NCI-H2196 (cell line): Measurements from ENCODE around the gene FKBP5.

Experiments used
- DNase-seq: peaks from one replicate; lab custom pipeline; 2025; ENCODE audit not compliant: unreplicated experiment; lab: John Stamatoyannopoulos, UW

FKBP5 gene

GRCh38 chr6:35665573-35665972 is 23.1 kb downstream of the FKBP5 start:
- no peak for DNase-seq

- no peak for DNase-seq
Observed at GRCh38 chr6:35664945-35665344, 23.8 kb downstream of the FKBP5 start.

GRCh38 chr6:35663447-35664235 is 25.1 kb downstream of the FKBP5 start:
- no peak for DNase-seq

GRCh38 chr6:35662999-35663398 is 25.7 kb downstream of the FKBP5 start:
- DNase-seq = no peak

- DNase-seq = no peak
Observed at GRCh38 chr6:35654883-35655282, 33.8 kb downstream of the FKBP5 start.

GRCh38 chr6:35651244-35651643 is 37.5 kb downstream of the FKBP5 start:
- no peak for DNase-seq

GRCh38 chr6:35650015-35650414 is 38.7 kb downstream of the FKBP5 start:
- no peak for DNase-seq

- no peak for DNase-seq
Observed at GRCh38 chr6:35648203-35648602, 40.5 kb downstream of the FKBP5 start.

- no peak for DNase-seq
Observed at GRCh38 chr6:35647400-35647799, 41.3 kb downstream of the FKBP5 start.

GRCh38 chr6:35643162-35643535 is 45.6 kb downstream of the FKBP5 start:
- no peak for DNase-seq

- no peak for DNase-seq
Observed at GRCh38 chr6:35642471-35643161, 46.1 kb downstream of the FKBP5 start.

GRCh38 chr6:35640017-35640664 is 48.6 kb downstream of the FKBP5 start:
- no peak for DNase-seq

- DNase-seq = no peak
Observed at GRCh38 chr6:35638679-35639078, 50.0 kb downstream of the FKBP5 start.

- DNase-seq = no peak
Observed at GRCh38 chr6:35637911-35638310, 50.8 kb downstream of the FKBP5 start.

GRCh38 chr6:35635601-35636597 is 52.8 kb downstream of the FKBP5 start:
- no peak for DNase-seq

- DNase-seq = no peak
Observed at GRCh38 chr6:35634316-35634715, 54.4 kb downstream of the FKBP5 start.

- no peak for DNase-seq
Observed at GRCh38 chr6:35633579-35634089, 55.1 kb downstream of the FKBP5 start.

GRCh38 chr6:35629876-35630378 is 58.8 kb downstream of the FKBP5 start:
- DNase-seq = no peak

- no peak for DNase-seq
Observed at GRCh38 chr6:35626401-35626800, 62.3 kb downstream of the FKBP5 start.

- DNase-seq = no peak
Observed at GRCh38 chr6:35624341-35625070, 64.2 kb downstream of the FKBP5 start.
